Measurements from ENCODE around the gene AATF.
A peak's percentile ranks its signal among the peaks of the same experiment; 100 is the strongest.

AATF gene

GRCh38 chr17:36983618-36984017 lies 34.9 kb downstream of the AATF start:
- no peak for DNase-seq

DNA sequence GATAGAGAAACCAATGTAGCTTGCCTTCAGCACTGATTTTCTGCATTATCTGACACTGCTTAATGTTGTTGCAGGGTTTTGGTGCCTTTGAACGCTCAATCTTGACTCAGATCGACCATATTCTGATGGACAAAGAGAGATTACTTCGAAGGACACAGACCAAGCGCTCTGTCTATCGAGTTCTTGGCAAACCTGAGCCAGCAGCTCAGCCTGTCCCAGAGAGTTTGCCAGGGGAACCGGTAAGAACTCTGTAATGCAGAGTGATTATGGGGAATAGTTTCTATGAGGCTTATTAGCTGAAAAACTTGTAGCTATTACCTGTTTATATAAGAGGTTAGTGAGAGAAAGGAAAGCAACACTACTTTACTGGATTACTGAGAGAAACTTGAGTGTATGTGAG lies 40.4 kb downstream of the AATF start:
- no peak for DNase-seq

GRCh38 chr17:36992701-36993100 lies 43.9 kb downstream of the AATF start:
- no peak for DNase-seq

DNA sequence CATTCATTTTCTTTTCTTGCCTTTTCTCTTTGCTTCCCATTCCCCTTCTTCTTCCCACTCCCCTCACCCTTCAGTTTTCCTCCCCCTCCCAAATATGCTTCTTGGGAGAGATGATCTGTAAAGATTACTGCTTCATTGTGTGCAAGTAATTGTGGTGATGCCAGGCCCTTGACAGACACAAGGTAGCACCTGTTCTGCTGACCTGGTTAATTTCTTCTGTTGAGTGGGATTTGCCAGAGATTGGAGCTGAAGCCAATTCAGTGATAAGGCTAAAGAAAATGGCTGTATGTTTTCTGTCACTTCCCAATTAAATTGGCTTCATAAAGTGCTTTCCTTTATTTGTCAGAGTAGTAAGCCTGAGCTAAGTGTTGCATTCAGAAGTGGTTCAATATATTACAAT lies 44.5 kb downstream of the AATF start:
- DNase-seq = no peak

- DNase-seq = no peak
These were observed 45.7 kb downstream of the AATF start for GRCh38 chr17:36994438-36994837.

GRCh38 chr17:36999471-36999870 lies 50.7 kb downstream of the AATF start:
- no peak for DNase-seq

DNA sequence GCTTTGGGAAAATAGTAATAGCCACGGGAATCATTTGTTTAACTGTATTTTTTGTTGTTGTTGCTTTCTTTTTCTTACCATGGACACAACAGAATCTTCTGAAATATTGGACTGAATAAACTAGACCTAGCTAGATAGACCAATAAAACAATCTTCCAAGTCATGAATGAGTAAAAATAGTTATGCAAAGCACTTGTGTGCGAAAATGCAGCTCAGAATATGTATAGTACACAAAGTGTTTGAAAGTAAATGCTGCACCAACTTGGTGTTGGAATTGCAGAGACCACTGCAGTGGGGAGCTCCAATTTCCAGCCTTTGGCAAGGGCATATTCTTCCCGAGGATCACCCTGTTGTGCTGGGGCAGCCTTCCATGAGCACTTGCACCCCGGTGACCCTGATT lies 68.0 kb downstream of the AATF start:
- no peak for DNase-seq

- DNase-seq = no peak
These were observed 68.7 kb downstream of the AATF start for GRCh38 chr17:37017404-37017803.

- no peak for DNase-seq
These were observed 70.5 kb downstream of the AATF start for GRCh38 chr17:37019117-37019740.

GRCh38 chr17:37019741-37020129 lies 71.0 kb downstream of the AATF start:
- no peak for DNase-seq

GRCh38 chr17:37024181-37024637 lies 75.5 kb downstream of the AATF start:
- DNase-seq = no peak

DNA sequence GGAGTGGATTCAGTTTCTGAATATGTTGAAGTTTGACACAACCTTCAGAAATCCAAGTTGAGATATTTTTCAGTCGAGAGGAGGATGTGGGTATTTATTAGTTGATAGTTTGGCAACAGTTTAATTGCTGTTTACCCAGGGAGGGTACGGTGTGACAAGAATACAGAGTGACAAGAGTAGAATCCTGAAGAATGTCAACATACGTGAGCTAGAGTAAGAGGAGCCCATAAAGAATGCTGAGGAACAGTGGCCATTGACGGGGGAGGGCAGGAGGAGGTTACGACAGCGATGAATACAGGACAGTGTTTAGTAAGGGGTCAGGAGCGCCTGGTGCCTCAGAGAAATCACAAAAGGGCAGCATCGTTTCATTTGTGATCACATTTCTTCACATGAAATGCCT lies 76.5 kb downstream of the AATF start:
- DNase-seq = no peak

DNA sequence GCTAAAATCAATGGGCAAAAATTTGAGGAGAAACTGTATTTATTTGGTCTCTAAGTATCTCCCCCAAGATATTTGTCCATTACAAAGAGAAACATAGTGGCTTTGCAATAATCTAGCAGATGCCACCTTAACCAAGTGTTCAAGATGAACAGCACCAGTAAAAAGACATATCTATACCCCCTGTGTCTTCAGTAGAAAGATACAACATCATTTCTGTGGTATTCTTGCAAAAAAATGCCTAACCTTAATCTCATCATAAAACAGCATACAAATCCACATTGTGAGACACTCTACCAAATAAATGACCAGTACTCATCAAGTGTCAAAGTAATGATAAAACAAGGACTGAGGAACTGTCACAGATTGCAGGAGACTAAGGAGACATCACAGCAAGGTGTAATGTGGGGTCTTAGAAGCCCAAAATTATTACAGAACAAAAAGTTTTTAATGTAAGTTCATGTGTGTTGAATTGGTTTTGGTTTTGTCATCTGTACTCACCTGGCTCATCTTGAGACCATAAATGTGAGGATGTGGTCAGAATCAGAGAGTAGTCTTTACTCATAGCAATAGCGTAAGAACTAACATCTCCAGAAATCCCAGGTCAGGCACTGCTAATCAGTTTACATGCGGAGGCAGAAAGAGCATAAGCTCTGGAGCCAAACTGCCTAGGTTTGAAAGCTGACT lies 77.2 kb downstream of the AATF start:
- DNase-seq = peak; percentile 84

- DNase-seq = no peak
These were observed 77.7 kb downstream of the AATF start for GRCh38 chr17:37026531-37026869.

DNA sequence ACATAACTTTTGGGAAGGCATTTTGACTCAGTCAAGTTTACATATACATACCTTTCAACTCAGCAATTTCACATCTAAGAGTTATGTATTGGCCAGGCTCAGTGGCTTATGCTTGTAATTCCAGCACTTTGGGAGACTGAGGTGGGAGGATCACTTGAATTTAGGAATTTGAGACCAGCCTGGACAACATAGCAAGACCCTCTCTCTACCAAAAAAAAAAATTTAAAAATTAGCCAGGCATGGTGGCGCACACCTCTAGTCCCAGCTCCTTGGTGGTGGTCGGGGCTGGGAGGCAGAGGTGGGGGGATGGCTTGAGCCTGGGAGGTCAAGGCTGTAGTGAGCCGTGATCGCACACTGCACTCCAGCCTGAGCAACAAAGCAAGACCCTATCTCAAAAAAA lies 79.3 kb downstream of the AATF start:
- no peak for DNase-seq

GRCh38 chr17:37031493-37032083 lies 82.8 kb downstream of the AATF start:
- DNase-seq = no peak

- DNase-seq = no peak
These were observed 88.9 kb downstream of the AATF start for GRCh38 chr17:37037590-37038155.

- no peak for DNase-seq
These were observed 90.5 kb downstream of the AATF start for GRCh38 chr17:37039269-37039668.

DNA sequence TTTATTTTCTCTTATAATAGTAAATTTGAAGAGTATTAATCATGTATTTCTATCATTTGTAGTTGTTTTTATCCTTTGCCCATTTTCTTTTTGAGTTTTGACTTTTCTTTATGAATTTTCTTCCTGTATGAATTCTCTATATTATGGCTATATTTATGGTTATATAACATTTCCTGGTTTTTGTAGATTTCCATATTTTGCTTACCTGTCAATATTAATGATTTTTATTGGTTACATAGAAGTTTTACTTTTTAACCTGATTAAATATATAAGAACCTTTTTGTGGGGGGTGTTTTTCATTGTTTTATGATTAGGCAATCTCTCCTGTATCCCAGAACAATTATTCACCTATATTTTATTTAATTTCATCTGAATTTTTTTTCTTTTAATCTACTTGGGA lies 93.2 kb downstream of the AATF start:
- no peak for DNase-seq

- DNase-seq = no peak
These were observed 94.4 kb downstream of the AATF start for GRCh38 chr17:37043201-37043600.

GRCh38 chr17:37045351-37045922 lies 96.7 kb downstream of the AATF start:
- no peak for DNase-seq

DNA sequence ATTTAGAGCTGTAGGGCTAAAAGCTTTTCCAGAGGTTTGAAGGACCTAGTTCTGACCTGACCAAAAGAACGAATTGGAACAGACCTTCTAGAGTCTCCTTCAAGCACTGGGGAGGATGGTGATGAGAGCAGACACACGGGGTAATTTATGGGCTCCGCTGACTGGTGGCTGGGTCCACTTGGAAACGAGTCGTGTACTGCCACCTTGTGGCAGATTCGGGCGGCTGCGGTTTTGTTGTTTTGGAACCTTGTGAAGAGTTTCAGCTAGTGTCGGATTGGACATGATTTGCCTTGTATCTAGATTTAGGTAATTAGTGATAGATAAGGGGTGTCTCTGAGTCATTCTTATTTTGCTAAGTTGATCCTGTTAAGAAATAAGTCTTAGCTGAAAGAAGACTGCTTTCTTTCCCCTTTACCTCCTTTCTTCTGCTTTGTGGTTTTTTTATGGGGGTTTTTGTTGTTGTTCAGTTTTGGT lies 98.9 kb downstream of the AATF start:
- peak; percentile 87 for DNase-seq

DNA sequence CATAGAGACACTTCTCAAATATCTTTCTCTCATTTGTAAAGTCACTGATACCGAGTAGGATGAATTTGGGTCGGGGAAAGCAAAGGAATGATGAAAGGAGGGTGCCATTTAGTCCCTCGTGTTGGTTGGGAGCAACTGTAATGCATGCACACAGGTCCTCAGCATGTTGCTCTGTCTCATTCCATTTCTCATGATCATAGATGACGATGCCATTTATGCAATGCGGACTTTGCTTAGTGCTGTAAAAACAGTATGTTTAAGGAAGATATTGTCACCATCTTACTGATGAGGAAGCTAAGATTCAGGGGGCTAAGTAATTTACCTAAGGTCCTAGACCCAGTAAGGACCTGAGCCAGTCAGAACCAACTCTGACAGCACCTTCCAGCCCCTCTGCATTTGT lies 100.1 kb downstream of the AATF start:
- no peak for DNase-seq

- no peak for DNase-seq
These were observed 102.2 kb downstream of the AATF start for GRCh38 chr17:37050920-37051319.
